ENCODE results near the gene NSG2.
A peak's percentile ranks its signal among the peaks of the same experiment; 100 is the strongest.

Gene NSG2

DNA sequence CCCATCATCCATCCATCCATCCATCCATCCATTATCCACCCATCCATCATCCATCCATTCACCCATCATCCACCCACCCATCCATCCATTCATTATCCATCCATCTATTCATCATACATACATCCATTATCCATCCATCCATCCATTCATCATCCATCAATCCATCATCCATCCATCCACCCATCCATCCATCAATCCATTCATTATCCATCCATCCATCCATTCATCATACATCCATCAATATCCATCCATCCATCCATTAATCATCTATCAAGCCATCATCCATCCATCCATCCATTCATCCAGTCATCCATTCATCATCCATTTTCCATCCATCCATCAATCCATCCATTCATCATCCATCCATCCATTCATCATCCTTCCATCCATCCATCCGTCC lies 89.0 kb downstream of the NSG2 start:
- no peak for DNase-seq

DNA sequence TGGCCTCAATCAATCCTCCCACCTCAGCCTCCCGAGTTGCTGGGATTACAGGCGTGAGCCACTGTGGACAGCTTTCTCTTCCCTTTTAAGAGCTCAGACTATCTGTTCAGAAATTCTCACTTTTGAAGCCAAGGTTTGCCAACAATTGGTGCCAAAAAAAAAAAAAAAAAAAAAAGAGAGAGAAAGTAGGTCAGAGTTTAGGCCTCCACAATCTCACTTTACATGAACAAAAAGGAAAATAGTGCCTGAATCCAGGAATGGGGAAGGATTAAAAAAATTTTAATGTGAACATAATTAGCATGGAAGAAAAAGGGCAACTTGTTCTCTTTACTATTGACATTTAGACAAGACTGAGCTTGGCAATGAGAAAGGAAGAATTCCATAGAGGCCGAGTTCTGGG lies 94.1 kb downstream of the NSG2 start:
- no peaks in the 10 kb centered on the region for H3K27me3 ChIP-seq
- H3K36me3 ChIP-seq = no peaks in the 10 kb centered on the region
- TF ChIP-seq, protein P1, sequence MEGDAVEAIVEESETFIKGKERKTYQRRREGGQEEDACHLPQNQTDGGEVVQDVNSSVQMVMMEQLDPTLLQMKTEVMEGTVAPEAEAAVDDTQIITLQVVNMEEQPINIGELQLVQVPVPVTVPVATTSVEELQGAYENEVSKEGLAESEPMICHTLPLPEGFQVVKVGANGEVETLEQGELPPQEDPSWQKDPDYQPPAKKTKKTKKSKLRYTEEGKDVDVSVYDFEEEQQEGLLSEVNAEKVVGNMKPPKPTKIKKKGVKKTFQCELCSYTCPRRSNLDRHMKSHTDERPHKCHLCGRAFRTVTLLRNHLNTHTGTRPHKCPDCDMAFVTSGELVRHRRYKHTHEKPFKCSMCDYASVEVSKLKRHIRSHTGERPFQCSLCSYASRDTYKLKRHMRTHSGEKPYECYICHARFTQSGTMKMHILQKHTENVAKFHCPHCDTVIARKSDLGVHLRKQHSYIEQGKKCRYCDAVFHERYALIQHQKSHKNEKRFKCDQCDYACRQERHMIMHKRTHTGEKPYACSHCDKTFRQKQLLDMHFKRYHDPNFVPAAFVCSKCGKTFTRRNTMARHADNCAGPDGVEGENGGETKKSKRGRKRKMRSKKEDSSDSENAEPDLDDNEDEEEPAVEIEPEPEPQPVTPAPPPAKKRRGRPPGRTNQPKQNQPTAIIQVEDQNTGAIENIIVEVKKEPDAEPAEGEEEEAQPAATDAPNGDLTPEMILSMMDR (IDR thresholded peaks at IDR 0.05; ENCODE audit: low read depth, low read length) = no peak
- peaks cover 7% of the 10 kb centered on the region for H3K4me1 ChIP-seq
- no peak for DNase-seq
- no peaks in the 10 kb centered on the region for H3K9me3 ChIP-seq
- no peak overlapping the region for H3K4me3 ChIP-seq (ENCODE audit: low read depth, low read length)

More for the DNA sequence above, 89.0 kb downstream of the NSG2 start:
- H3K4me1 ChIP-seq = no peaks in the 10 kb centered on the region
- TF ChIP-seq, protein P1 (IDR thresholded peaks at IDR 0.05; ENCODE audit: low read depth, low read length) = no peak
- no peaks in the 10 kb centered on the region for H3K36me3 ChIP-seq
- no peaks in the 10 kb centered on the region for H3K27me3 ChIP-seq
- no peaks in the 10 kb centered on the region; the same call in 1 of the 2 replicates for H3K9me3 ChIP-seq
- H3K4me3 ChIP-seq (ENCODE audit: low read depth, low read length) = no peak overlapping the region

DNA sequence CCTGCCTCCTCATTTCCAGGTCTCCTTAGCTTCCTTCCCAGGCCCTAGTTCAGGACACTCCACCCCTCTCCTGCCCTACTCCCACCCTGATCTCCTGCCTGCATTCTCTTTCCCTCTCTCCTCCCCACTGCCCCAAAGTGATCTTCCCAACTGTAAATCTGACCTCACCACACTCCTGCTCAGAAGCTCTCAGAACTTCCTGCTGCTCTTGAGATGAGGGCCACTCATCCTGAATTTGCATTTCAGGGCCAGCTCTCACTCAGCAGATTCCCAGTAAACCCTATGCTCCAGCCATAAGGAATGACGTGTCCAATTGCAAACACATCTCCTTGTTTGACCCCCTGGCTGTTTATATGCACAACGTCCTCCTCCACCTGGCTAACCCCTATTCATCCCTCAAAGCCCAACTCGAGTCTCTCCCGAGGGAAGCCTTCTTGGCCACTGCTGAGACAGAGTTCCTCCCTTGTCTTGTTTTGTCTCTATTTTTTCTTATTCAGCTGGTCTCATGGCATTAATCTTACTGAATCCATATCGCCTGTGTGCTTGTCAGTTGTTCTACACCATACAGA lies 95.0 kb downstream of the NSG2 start:
- Histone ChIP-seq H3K36me3 (no peaks in the 10 kb centered on the region), H3K4me3 (ENCODE audit: low read depth, low read length) (no peak overlapping the region), H3K4me1 (peaks cover 7% of the 10 kb centered on the region), H3K9me3 (no peaks in the 10 kb centered on the region), H3K27me3 (no peaks in the 10 kb centered on the region)
- DNase-seq = no peak
- TF ChIP-seq, protein P1 (IDR thresholded peaks at IDR 0.05; ENCODE audit: low read depth, low read length) = no peak

DNA sequence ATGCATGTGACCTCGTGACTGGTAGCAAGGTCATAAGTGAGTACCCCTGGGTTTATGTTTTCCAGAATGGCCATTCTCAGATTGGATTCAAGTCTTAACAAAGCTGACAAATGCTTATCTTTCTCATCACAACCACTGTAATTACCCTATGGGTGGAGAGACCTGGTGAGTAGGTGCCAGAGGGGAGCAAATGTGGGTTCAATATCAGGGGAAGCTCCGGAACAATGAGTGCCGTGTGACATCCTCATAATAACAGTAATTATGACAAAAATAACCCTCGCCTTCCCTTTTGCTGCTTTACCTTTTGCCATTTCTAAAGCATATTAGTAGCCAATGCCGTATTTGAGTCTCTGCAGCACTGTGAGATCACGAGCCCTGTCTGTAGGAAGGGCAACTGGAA lies 95.9 kb downstream of the NSG2 start:
- no peaks in the 10 kb centered on the region for H3K9me3 ChIP-seq
- H3K4me3 ChIP-seq (ENCODE audit: low read depth, low read length) = no peak overlapping the region
- H3K27me3 ChIP-seq = no peaks in the 10 kb centered on the region
- peaks cover 7% of the 10 kb centered on the region for H3K4me1 ChIP-seq
- no peaks in the 10 kb centered on the region for H3K36me3 ChIP-seq
- TF ChIP-seq, protein P1 (IDR thresholded peaks at IDR 0.05; ENCODE audit: low read depth, low read length) = no peak
- DNase-seq = no peak

DNA sequence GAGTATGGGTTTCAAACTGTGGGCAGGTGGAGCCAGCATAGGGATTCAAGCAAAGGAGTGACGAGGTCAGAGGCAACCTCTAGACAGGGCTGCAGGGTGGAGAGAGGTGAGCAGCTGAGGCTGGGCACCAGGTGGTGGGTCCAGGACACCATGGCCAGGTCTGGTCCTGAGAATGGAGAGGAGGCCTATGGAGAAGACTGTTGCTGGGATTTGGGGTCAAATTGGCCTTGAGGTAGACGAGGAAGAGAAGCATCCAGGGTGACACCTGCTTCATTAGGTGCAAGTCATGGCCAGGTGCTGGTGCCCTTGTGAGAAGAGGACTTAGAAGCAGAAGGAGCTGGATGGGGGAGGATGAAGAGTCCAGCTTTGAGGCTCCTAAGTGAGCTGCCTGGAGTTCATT lies 99.6 kb downstream of the NSG2 start:
- Histone ChIP-seq H3K36me3 (no peaks in the 10 kb centered on the region), H3K27me3 (no peaks in the 10 kb centered on the region), H3K4me3 (ENCODE audit: low read depth, low read length) (no peak overlapping the region), H3K4me1 (peaks cover 20% of the 10 kb centered on the region), H3K9me3 (no peaks in the 10 kb centered on the region)
- TF ChIP-seq, protein P1 (IDR thresholded peaks at IDR 0.05; ENCODE audit: low read depth, low read length) = no peak
- no peak for DNase-seq

DNA sequence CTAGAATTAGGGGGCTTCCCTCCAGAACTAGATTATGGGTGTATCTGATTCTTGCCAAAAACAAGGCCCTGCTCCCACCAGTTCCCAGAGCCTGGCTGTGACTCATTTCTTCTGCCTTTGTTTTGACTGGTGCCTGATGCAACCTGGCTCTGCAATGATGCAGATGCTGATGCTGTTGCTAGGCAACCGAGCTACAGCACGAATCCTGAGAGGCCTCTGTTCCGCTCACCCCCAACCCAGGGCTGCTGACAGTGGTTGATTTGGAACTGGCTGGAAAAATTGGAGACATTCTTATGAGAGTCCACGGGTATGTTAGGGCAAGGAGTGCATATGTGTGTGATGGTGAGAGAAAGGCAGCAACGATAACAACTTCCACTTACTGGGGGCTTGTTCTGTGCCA lies 100.3 kb downstream of the NSG2 start:
- Histone ChIP-seq H3K9me3 (no peaks in the 10 kb centered on the region), H3K27me3 (no peaks in the 10 kb centered on the region), H3K4me1 (peaks cover 20% of the 10 kb centered on the region), H3K4me3 (ENCODE audit: low read depth, low read length) (no peak overlapping the region), H3K36me3 (no peaks in the 10 kb centered on the region)
- TF ChIP-seq, protein P1 (IDR thresholded peaks at IDR 0.05; ENCODE audit: low read depth, low read length) = no peak
- peak; percentile 67 for DNase-seq

All from BE2C (cell line).